ENCODE data around the gene ZKSCAN8. TPM values are rescaled to one million over a fixed set of nuclear protein-coding genes. Genes with fewer than 3 reads are reported as not detected.
A peak's percentile ranks its signal among the peaks of the same experiment; 100 is the strongest.

ZKSCAN8 gene
- total RNA-seq, 1 experiment from 2014 or later, result 25.4 TPM

DNA sequence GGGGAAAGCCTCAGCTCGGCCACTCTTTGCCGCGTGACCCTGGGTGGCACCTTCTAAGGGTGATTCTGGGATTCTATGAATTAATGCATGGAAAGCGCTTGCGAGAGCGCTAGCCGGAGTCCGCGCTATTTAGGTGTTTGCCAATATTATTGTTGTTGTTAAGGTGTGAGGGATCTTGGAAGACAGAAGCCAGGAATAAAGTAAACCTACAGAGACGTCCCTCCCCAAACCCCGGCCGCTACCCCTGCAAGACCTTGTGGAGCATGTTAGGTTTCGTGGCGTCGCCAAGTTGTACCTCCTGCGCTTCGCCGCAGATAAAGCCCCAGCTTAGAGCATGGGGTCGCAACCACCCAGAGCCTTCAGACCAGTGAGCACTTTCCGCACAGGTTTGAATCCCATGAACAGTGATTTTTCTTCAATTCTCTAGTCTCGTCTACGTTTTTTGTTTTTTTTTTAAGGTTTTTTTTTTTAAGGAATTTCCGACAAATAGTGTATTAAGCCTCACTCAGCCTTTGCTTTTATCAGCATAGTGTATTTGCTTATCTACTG is 66.5 kb downstream of the ZKSCAN8 start:
- DNase-seq, result peak; percentile 61
- H3K79me1 ChIP-seq (ENCODE audit: insufficient read depth, low read depth, low read length, poor library complexity, severe bottlenecking), result no peaks in the 10 kb centered on the region
- H2BK20ac ChIP-seq (ENCODE audit: low read depth, low read length, poor library complexity, severe bottlenecking), result no peak overlapping the region
- H3K27ac ChIP-seq (ENCODE audit: insufficient read length, low read depth, low read length), result no peak overlapping the region
- H3K23me2 ChIP-seq (ENCODE audit: insufficient read length, low read depth, low read length, poor library complexity, severe bottlenecking), result peaks cover 6% of the 10 kb centered on the region
- TF ChIP-seq, protein P1, sequence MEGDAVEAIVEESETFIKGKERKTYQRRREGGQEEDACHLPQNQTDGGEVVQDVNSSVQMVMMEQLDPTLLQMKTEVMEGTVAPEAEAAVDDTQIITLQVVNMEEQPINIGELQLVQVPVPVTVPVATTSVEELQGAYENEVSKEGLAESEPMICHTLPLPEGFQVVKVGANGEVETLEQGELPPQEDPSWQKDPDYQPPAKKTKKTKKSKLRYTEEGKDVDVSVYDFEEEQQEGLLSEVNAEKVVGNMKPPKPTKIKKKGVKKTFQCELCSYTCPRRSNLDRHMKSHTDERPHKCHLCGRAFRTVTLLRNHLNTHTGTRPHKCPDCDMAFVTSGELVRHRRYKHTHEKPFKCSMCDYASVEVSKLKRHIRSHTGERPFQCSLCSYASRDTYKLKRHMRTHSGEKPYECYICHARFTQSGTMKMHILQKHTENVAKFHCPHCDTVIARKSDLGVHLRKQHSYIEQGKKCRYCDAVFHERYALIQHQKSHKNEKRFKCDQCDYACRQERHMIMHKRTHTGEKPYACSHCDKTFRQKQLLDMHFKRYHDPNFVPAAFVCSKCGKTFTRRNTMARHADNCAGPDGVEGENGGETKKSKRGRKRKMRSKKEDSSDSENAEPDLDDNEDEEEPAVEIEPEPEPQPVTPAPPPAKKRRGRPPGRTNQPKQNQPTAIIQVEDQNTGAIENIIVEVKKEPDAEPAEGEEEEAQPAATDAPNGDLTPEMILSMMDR (conservative IDR thresholded peaks at IDR 0.05), result no peak
- no peak overlapping the region for H3K9ac ChIP-seq (ENCODE audit: extremely low read depth, insufficient read length, low read length)
- Mint-ChIP-seq H3K36me3 (ENCODE audit: insufficient read depth in 1 of 3, low read depth in 3 of 3) (peaks cover 0 to 1% (median 0%) of the 10 kb centered on the region in 3 experiments; a peak in 1 of 7 replicates), H3K4me3 (peak overlapping the region; percentile 76 to 96), H3K27me3 (ENCODE audit: low read depth) (peaks cover 97% of the 10 kb centered on the region), H3K27ac (no peak overlapping the region), H3K9me3 (peaks cover 0 to 7% of the 10 kb centered on the region in 2 experiments; a peak in 1 of 5 replicates), H3K4me1 (peaks cover 21 to 32% of the 10 kb centered on the region in 2 experiments)
- H3K4ac ChIP-seq (ENCODE audit: low read depth, low read length), result no peak overlapping the region
- no peak overlapping the region for H3K18ac ChIP-seq (ENCODE audit: insufficient read length, low read depth, low read length)
- H3K23ac ChIP-seq (ENCODE audit: insufficient read length, low read depth, low read length), result no peak overlapping the region
- H4K20me1 ChIP-seq (ENCODE audit: control insufficient read depth, insufficient read depth, insufficient read length), result peaks cover under 1% of the 10 kb centered on the region
- H2AFZ ChIP-seq (ENCODE audit: low read length), result no peak overlapping the region
- no peak overlapping the region for H3T11ph ChIP-seq (ENCODE audit: low read length)
- no peak overlapping the region for H2AK5ac ChIP-seq (ENCODE audit: insufficient read length, low read length)
- no peak overlapping the region for H4K5ac ChIP-seq (ENCODE audit: insufficient read length, low read depth, low read length)
- H3K14ac ChIP-seq (ENCODE audit: insufficient read depth, low read length), result no peak overlapping the region
- no peak overlapping the region for H4K8ac ChIP-seq (replicated peaks; ENCODE audit: insufficient read length, low read depth, low read length)
- H3K9me3 ChIP-seq (ENCODE audit: control insufficient read depth, low read depth, low read length), result no peaks in the 10 kb centered on the region
- peak overlapping the region; percentile 97 for H3K4me2 ChIP-seq (ENCODE audit: insufficient read depth, insufficient read length, low read length)
- H3K79me2 ChIP-seq (ENCODE audit: insufficient read depth, low read length), result no peaks in the 10 kb centered on the region
- no peak overlapping the region for H3K56ac ChIP-seq (ENCODE audit: insufficient read length, low read depth, low read length)
- peaks cover under 1% of the 10 kb centered on the region; the same call in 1 of the 2 replicates for H3K4me1 ChIP-seq (ENCODE audit: insufficient read depth, low read length)
- WGBS (ENCODE audit: extremely low coverage, insufficient read length, low lambda C conversion rate), result no CpG with 5 or more reads among the region's 23 CpGs
- H4K91ac ChIP-seq (ENCODE audit: insufficient read length, low read depth, low read length), result no peak overlapping the region
- peaks cover 47% of the 10 kb centered on the region for H3K27me3 ChIP-seq (ENCODE audit: insufficient read depth, low read length)
- no peak overlapping the region for H2BK12ac ChIP-seq (ENCODE audit: insufficient read length, low read depth, low read length)
- no peak overlapping the region for H2BK15ac ChIP-seq (ENCODE audit: low read depth, low read length)
- no peak overlapping the region for H2BK5ac ChIP-seq (ENCODE audit: insufficient read length, low read length)
- H2BK120ac ChIP-seq (ENCODE audit: low read depth, low read length, poor library complexity, severe bottlenecking), result no peak overlapping the region

Other genes with a start within 250 kb of the ZKSCAN8 start
- not detected in 2 replicates for gene OR2B2, start 229.5 kb upstream of the ZKSCAN8 start, total RNA-seq (2021)
- gene OR2B6, start 184.6 kb upstream of the ZKSCAN8 start, total RNA-seq (2021), result not detected in 2 replicates
- 5.8 and 6.3 TPM in 2 replicates for gene ZNF165, start 61.3 kb upstream of the ZKSCAN8 start, total RNA-seq (2021)
- 9.8 and 11.0 TPM in 2 replicates for gene ZSCAN16, start 17.3 kb upstream of the ZKSCAN8 start, total RNA-seq (2021)
- gene ZSCAN9, start 83.4 kb downstream of the ZKSCAN8 start, total RNA-seq (2021), result 11.5 and 12.7 TPM in 2 replicates
- gene ZKSCAN4, start 110.4 kb downstream of the ZKSCAN8 start, total RNA-seq (2021), result 8.2 and 8.8 TPM in 2 replicates
- gene NKAPL, start 117.4 kb downstream of the ZKSCAN8 start, total RNA-seq (2021), result 0.13 TPM in 1 of 2 replicates, not detected in the other
- gene ZSCAN26, start 125.3 kb downstream of the ZKSCAN8 start, total RNA-seq (2021), result 9.0 TPM in 2 replicates
- 8.1 and 10.1 TPM in 2 replicates for gene PGBD1, start 139.7 kb downstream of the ZKSCAN8 start, total RNA-seq (2021)
- 3.6 and 7.1 TPM in 2 replicates for gene ZSCAN31, start 194.3 kb downstream of the ZKSCAN8 start, total RNA-seq (2021)
- gene ZKSCAN3, start 208.1 kb downstream of the ZKSCAN8 start, total RNA-seq (2021), result 7.3 and 8.7 TPM in 2 replicates